ENCODE results near the gene LCNL1.

- TF ChIP-seq CTCF (IDR thresholded peaks at IDR 0.05) (no peak), REST (IDR thresholded peaks at IDR 0.05; ENCODE audit: insufficient read depth in 1 of 2, low read depth in 2 of 2, low read length in 1 of 2) (no peak), POLR2AphosphoS5 (IDR thresholded peaks at IDR 0.05; ENCODE audit: low read depth, low read length) (no peak), SIN3A (IDR thresholded peaks at IDR 0.05; ENCODE audit: borderline replicate concordance, insufficient read depth, low read depth, low read length) (no peak), TCF7L2 (IDR thresholded peaks at IDR 0.05; ENCODE audit: low read depth, low read length) (no peak)
These were observed 3.8 kb upstream of the LCNL1 start for GRCh38 chr9:136978865-136979544.

All from Panc1 (cell line).